Measurements from ENCODE around the gene LPIN3.
"Not testable (repeated sequence)": the region's sequence is repeated elsewhere in the genome, so short reads cannot be mapped to it uniquely, and the experiment has no call there.

Gene LPIN3
- 0.12 to 0.72 (median 0.37) reads per million in 4 experiments for total RNA-seq

- DNase-seq = peak; percentile 50
Measured at GRCh38 chr20:41340327-41341055, at the start of gene LPIN3. TSS of gene LPIN3 (plus strand) at chr20:41340821. CDS start at chr20:41345804, 4,983 bp downstream.

- no peak for DNase-seq
Measured at GRCh38 chr20:41293269-41294037, 47.2 kb upstream of the LPIN3 start.

- DNase-seq = no peak
Measured at GRCh38 chr20:41299899-41300298, 40.7 kb upstream of the LPIN3 start.

GRCh38 chr20:41300383-41300782, 40.2 kb upstream of the LPIN3 start:
- DNase-seq = no peak

GRCh38 chr20:41300886-41301285, 39.7 kb upstream of the LPIN3 start:
- no peak for DNase-seq

- DNase-seq = no peak
Measured at GRCh38 chr20:41304002-41304401, 36.6 kb upstream of the LPIN3 start.

GRCh38 chr20:41304424-41305079, 36.1 kb upstream of the LPIN3 start:
- no peak for DNase-seq

GRCh38 chr20:41306061-41306727, 34.4 kb upstream of the LPIN3 start:
- DNase-seq = no peak

- no peak for DNase-seq
Measured at GRCh38 chr20:41307021-41307420, 33.6 kb upstream of the LPIN3 start.

- DNase-seq = no peak
Measured at GRCh38 chr20:41308290-41308711, 32.3 kb upstream of the LPIN3 start.

GRCh38 chr20:41308726-41309413, 31.8 kb upstream of the LPIN3 start:
- DNase-seq = no peak

- no peak for DNase-seq
Measured at GRCh38 chr20:41309817-41310216, 30.8 kb upstream of the LPIN3 start.

- DNase-seq = not testable (repeated sequence)
Measured at GRCh38 chr20:41312009-41312408, 28.6 kb upstream of the LPIN3 start.

- DNase-seq = no peak
Measured at GRCh38 chr20:41314386-41314785, 26.2 kb upstream of the LPIN3 start.

- no peak for DNase-seq
Measured at GRCh38 chr20:41316051-41316450, 24.6 kb upstream of the LPIN3 start.

GRCh38 chr20:41316602-41317545, 23.7 kb upstream of the LPIN3 start:
- peak; percentile 71 for DNase-seq

- DNase-seq = peak; percentile 94
Measured at GRCh38 chr20:41317546-41318270, 22.9 kb upstream of the LPIN3 start, which contains the start of gene ZHX3. TSS of gene ZHX3 (minus strand) at chr20:41317731. CDS start at chr20:41204916, 112,815 bp downstream.

- DNase-seq = no peak
Measured at GRCh38 chr20:41318271-41318649, 22.4 kb upstream of the LPIN3 start.

GRCh38 chr20:41320441-41320840, 20.2 kb upstream of the LPIN3 start:
- no peak for DNase-seq

- no peak for DNase-seq
Measured at GRCh38 chr20:41320976-41321375, 19.6 kb upstream of the LPIN3 start.
